GM12801 (cell line): ENCODE data around the gene COL4A1.

Source experiments
- CTCF ChIP-seq: IDR thresholded peaks from one replicate; pipeline ENCODE4 v1.5.1; 2011; ENCODE audit warnings: control low read depth; ENCODE audit not compliant: insufficient read length; ENCODE audit errors: extremely low read depth

Gene COL4A1

GRCh38 chr13:110227416-110227815, 79.5 kb downstream of the COL4A1 start:
- TF ChIP-seq CTCF, result no peak

GRCh38 chr13:110225609-110226574, 81.1 kb downstream of the COL4A1 start:
- TF ChIP-seq CTCF, result no peak

GRCh38 chr13:110225003-110225402, 82.0 kb downstream of the COL4A1 start:
- TF ChIP-seq CTCF, result no peak

- TF ChIP-seq CTCF, result no peak
Measured at GRCh38 chr13:110224519-110224918, 82.4 kb downstream of the COL4A1 start.

GRCh38 chr13:110221406-110222117, 85.4 kb downstream of the COL4A1 start:
- no peak for TF ChIP-seq CTCF

GRCh38 chr13:110220471-110220870, 86.5 kb downstream of the COL4A1 start:
- TF ChIP-seq CTCF, result no peak

- no peak for TF ChIP-seq CTCF
Measured at GRCh38 chr13:110218581-110219201, 88.3 kb downstream of the COL4A1 start.
